ENCODE results near the gene HDAC4.

Gene HDAC4

DNA sequence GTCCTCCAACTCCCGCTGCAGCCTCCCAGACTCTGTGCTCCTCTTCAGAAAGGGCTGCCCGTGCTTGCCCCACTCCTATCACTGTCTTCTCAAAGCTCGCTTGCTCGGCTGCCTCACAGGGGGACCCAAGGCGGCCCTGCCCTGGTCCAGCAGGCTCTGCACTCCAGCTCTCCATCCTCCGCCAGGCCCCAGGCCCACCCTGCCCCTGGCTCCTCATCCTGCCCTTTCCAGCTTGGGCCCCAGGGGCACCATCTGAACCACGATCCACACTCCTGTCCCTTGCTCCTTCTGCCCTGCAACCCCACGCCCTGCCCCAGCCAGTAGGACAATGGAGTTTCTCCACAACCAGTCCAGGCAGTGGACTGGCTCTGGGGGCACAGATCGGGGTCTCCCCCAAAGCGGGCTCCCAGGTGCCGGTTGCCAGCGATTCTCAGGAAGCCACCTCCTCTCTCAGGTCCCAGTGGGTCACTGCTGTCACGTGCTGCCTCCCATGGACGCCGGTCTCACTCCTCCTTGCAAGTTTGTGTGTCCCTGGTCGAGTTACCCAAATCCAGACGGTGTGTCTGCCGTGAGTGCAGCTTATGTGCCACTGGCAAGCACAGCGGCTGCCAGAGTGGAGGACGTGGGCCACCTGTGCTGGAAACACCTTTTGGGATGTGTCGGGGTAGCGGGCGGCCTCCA lies 238.5 kb downstream of the HDAC4 start:
- Histone ChIP-seq H3K36me3 (ENCODE audit: insufficient read depth, low read length) (no peaks in the 10 kb centered on the region), H3K9ac (ENCODE audit: low read depth, low read length) (no peak overlapping the region)

GRCh38 chr2:239161711-239162140 lies 239.1 kb downstream of the HDAC4 start:
- no peaks in the 10 kb centered on the region for H3K36me3 ChIP-seq (ENCODE audit: insufficient read depth, low read length)
- no peak overlapping the region for H3K9ac ChIP-seq (ENCODE audit: low read depth, low read length)
- no peaks in the 10 kb centered on the region for H3K9me3 ChIP-seq (replicated peaks; ENCODE audit: low read length)
- no peaks in the 10 kb centered on the region for H3K27me3 ChIP-seq (ENCODE audit: control insufficient read depth, insufficient read depth, low read length)
- H3K4me3 ChIP-seq (ENCODE audit: low read length) = no peak overlapping the region
- H3K4me1 ChIP-seq (ENCODE audit: control insufficient read depth, insufficient read depth, low read length) = no peaks in the 10 kb centered on the region
- H3K4me2 ChIP-seq (ENCODE audit: low read length) = no peak overlapping the region

More for the DNA sequence above, 238.5 kb downstream of the HDAC4 start:
- H3K4me3 ChIP-seq (ENCODE audit: low read length) = no peak overlapping the region
- H3K27me3 ChIP-seq (ENCODE audit: control insufficient read depth, insufficient read depth, low read length) = no peaks in the 10 kb centered on the region
- no peaks in the 10 kb centered on the region for H3K9me3 ChIP-seq (replicated peaks; ENCODE audit: low read length)
- no peaks in the 10 kb centered on the region for H3K4me1 ChIP-seq (ENCODE audit: control insufficient read depth, insufficient read depth, low read length)
- H3K4me2 ChIP-seq (ENCODE audit: low read length) = no peak overlapping the region

DNA sequence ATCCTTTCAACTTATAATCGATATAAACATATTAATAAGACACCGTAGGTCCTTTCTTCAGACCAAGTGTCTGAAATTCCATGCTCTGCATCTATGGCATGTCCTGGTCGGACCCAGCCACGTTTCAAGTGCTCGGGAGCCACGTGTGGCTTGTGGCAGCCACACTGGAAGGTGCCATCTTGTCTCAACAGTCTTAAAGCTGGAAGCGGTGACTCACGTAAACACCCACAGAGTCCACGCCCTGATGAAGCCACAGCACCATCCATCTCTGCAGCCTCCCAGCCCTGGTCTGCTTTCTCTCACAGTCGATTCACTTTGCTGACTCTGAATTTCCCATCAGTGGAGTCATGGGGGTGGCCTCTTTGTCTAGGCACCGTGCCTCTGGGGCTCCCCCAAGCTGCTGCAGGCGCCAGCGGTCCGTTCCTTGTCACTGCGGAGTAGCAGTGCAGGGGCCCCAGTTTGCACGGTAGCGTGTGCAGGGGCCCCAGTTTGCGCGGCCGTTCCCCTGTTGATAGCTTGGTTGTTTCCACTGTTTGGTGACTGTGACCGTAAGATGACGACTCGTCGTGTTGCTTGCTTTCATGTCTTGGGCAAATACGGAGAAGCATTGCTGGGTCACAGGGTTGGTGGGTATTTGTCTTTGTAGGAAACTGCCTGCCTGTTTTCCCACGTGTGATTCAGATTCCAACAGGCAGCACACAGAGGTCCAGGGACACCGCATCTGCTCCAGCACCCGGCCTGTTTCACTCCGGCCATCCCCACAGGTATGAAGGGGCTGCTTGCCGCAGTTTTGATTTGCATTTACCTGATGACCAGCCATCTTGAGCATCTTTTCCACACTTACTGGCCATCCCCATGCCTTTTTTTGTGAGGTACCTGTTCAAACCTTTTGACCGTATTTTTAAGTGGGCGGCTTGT lies 240.3 kb downstream of the HDAC4 start:
- no peak overlapping the region for H3K9ac ChIP-seq (ENCODE audit: low read depth, low read length)
- no peak overlapping the region for H3K4me2 ChIP-seq (ENCODE audit: low read length)
- no peak overlapping the region for H3K4me3 ChIP-seq (ENCODE audit: low read length)
- no peaks in the 10 kb centered on the region for H3K9me3 ChIP-seq (replicated peaks; ENCODE audit: low read length)
- no peaks in the 10 kb centered on the region for H3K36me3 ChIP-seq (ENCODE audit: insufficient read depth, low read length)
- H3K27me3 ChIP-seq (ENCODE audit: control insufficient read depth, insufficient read depth, low read length) = no peaks in the 10 kb centered on the region
- no peaks in the 10 kb centered on the region for H3K4me1 ChIP-seq (ENCODE audit: control insufficient read depth, insufficient read depth, low read length)

- Histone ChIP-seq H3K4me1 (ENCODE audit: control insufficient read depth, insufficient read depth, low read length) (no peaks in the 10 kb centered on the region), H3K4me3 (ENCODE audit: low read length) (no peak overlapping the region), H3K9me3 (replicated peaks; ENCODE audit: low read length) (no peaks in the 10 kb centered on the region), H3K9ac (ENCODE audit: low read depth, low read length) (no peak overlapping the region), H3K27me3 (ENCODE audit: control insufficient read depth, insufficient read depth, low read length) (no peaks in the 10 kb centered on the region), H3K4me2 (ENCODE audit: low read length) (no peak overlapping the region), H3K36me3 (ENCODE audit: insufficient read depth, low read length) (no peaks in the 10 kb centered on the region)
These were observed 241.3 kb downstream of the HDAC4 start for GRCh38 chr2:239159476-239159911.

GRCh38 chr2:239158641-239159475 lies 242.0 kb downstream of the HDAC4 start:
- H3K27me3 ChIP-seq (ENCODE audit: control insufficient read depth, insufficient read depth, low read length) = no peaks in the 10 kb centered on the region
- H3K4me2 ChIP-seq (ENCODE audit: low read length) = no peak overlapping the region
- H3K36me3 ChIP-seq (ENCODE audit: insufficient read depth, low read length) = peaks cover 3% of the 10 kb centered on the region
- H3K4me3 ChIP-seq (ENCODE audit: low read length) = no peak overlapping the region
- H3K9ac ChIP-seq (ENCODE audit: low read depth, low read length) = no peak overlapping the region
- H3K9me3 ChIP-seq (replicated peaks; ENCODE audit: low read length) = no peaks in the 10 kb centered on the region
- H3K4me1 ChIP-seq (ENCODE audit: control insufficient read depth, insufficient read depth, low read length) = no peaks in the 10 kb centered on the region

GRCh38 chr2:239157771-239158170 lies 243.0 kb downstream of the HDAC4 start:
- H3K4me1 ChIP-seq (ENCODE audit: control insufficient read depth, insufficient read depth, low read length) = no peaks in the 10 kb centered on the region
- no peaks in the 10 kb centered on the region for H3K27me3 ChIP-seq (ENCODE audit: control insufficient read depth, insufficient read depth, low read length)
- no peak overlapping the region for H3K9ac ChIP-seq (ENCODE audit: low read depth, low read length)
- no peaks in the 10 kb centered on the region for H3K9me3 ChIP-seq (replicated peaks; ENCODE audit: low read length)
- H3K4me2 ChIP-seq (ENCODE audit: low read length) = no peak overlapping the region
- H3K4me3 ChIP-seq (ENCODE audit: low read length) = no peak overlapping the region
- peaks cover 6% of the 10 kb centered on the region for H3K36me3 ChIP-seq (ENCODE audit: insufficient read depth, low read length)

- H3K9me3 ChIP-seq (replicated peaks; ENCODE audit: low read length) = no peaks in the 10 kb centered on the region
- no peak overlapping the region for H3K4me3 ChIP-seq (ENCODE audit: low read length)
- H3K36me3 ChIP-seq (ENCODE audit: insufficient read depth, low read length) = peaks cover 6% of the 10 kb centered on the region
- no peaks in the 10 kb centered on the region for H3K4me1 ChIP-seq (ENCODE audit: control insufficient read depth, insufficient read depth, low read length)
- H3K4me2 ChIP-seq (ENCODE audit: low read length) = no peak overlapping the region
- H3K27me3 ChIP-seq (ENCODE audit: control insufficient read depth, insufficient read depth, low read length) = no peaks in the 10 kb centered on the region
- H3K9ac ChIP-seq (ENCODE audit: low read depth, low read length) = no peak overlapping the region
These were observed 243.6 kb downstream of the HDAC4 start for GRCh38 chr2:239157269-239157668.

GRCh38 chr2:239156516-239157265 lies 244.1 kb downstream of the HDAC4 start:
- no peaks in the 10 kb centered on the region for H3K9me3 ChIP-seq (replicated peaks; ENCODE audit: low read length)
- no peaks in the 10 kb centered on the region for H3K27me3 ChIP-seq (ENCODE audit: control insufficient read depth, insufficient read depth, low read length)
- H3K9ac ChIP-seq (ENCODE audit: low read depth, low read length) = no peak overlapping the region
- H3K4me2 ChIP-seq (ENCODE audit: low read length) = no peak overlapping the region
- no peaks in the 10 kb centered on the region for H3K4me1 ChIP-seq (ENCODE audit: control insufficient read depth, insufficient read depth, low read length)
- peaks cover 6% of the 10 kb centered on the region for H3K36me3 ChIP-seq (ENCODE audit: insufficient read depth, low read length)
- H3K4me3 ChIP-seq (ENCODE audit: low read length) = no peak overlapping the region

DNA sequence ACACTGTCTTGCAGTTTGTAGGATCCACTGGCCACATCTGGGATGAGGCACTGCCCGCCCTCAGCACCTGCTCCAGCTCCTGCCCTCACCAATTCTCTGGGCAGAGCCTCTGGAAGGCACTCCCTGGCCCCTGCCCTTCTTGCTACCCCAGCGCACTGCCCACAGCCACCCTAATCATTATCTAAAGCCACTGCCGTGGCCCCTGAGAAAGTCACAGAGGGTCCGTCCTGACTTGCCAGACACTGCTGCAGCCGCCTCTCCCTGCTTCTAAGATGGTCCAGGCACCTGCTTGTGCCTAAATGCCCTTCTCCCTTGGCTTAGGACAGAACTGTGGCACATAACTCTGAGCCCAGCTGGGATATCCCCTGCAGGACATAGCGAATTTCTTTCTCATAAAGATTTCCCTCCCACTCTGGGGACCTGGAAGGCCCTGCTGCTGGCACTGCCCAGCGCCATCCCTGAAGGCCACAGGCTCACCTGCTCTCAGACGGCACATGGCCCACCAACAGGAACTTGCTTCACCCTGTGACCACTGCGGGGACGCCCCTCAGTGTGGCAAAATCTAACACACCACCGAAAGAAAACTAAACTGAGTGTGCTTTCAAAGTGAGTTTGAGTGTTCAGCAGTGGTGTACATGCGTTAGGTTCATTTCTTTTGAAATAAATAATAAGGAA lies 244.9 kb downstream of the HDAC4 start:
- H3K4me3 ChIP-seq (ENCODE audit: low read length) = no peak overlapping the region
- no peaks in the 10 kb centered on the region for H3K4me1 ChIP-seq (ENCODE audit: control insufficient read depth, insufficient read depth, low read length)
- H3K4me2 ChIP-seq (ENCODE audit: low read length) = no peak overlapping the region
- H3K27me3 ChIP-seq (ENCODE audit: control insufficient read depth, insufficient read depth, low read length) = no peaks in the 10 kb centered on the region
- peaks cover 6% of the 10 kb centered on the region for H3K36me3 ChIP-seq (ENCODE audit: insufficient read depth, low read length)
- H3K9ac ChIP-seq (ENCODE audit: low read depth, low read length) = no peak overlapping the region
- H3K9me3 ChIP-seq (replicated peaks; ENCODE audit: low read length) = no peaks in the 10 kb centered on the region

GRCh38 chr2:239154971-239155805 lies 245.6 kb downstream of the HDAC4 start:
- peaks cover 6% of the 10 kb centered on the region for H3K36me3 ChIP-seq (ENCODE audit: insufficient read depth, low read length)
- no peak overlapping the region for H3K4me2 ChIP-seq (ENCODE audit: low read length)
- no peak overlapping the region for H3K4me3 ChIP-seq (ENCODE audit: low read length)
- no peaks in the 10 kb centered on the region for H3K9me3 ChIP-seq (replicated peaks; ENCODE audit: low read length)
- no peaks in the 10 kb centered on the region for H3K27me3 ChIP-seq (ENCODE audit: control insufficient read depth, insufficient read depth, low read length)
- no peak overlapping the region for H3K9ac ChIP-seq (ENCODE audit: low read depth, low read length)
- H3K4me1 ChIP-seq (ENCODE audit: control insufficient read depth, insufficient read depth, low read length) = no peaks in the 10 kb centered on the region

Measured in skeletal muscle satellite cell (primary cell).